Thyroid gland (tissue), 4 donors: ENCODE data around the gene NGEF. TPM values are rescaled to one million over a fixed set of nuclear protein-coding genes. Genes with fewer than 3 reads are reported as not detected.

Experiments used
- DNase-seq, 2 donors: peaks; one replicate each; pipeline ENCODE4 v3.0.0-alpha.2; 2019
- H3K27ac ChIP-seq, 3 donors: fragments of 200-600 bp; sonication (generic); 1 replicate in 2 of 3; 2 replicates in 1 of 3; pipeline ENCODE4 v1.5.1; 2016 to 2019; ENCODE audit warnings: mild to moderate bottlenecking in 1 of 3, moderate library complexity in 1 of 3
- H3K27me3 ChIP-seq: fragments of 200-600 bp; sonication (generic); one replicate; pipeline ENCODE4 v1.5.1; 2019
- H3K36me3 ChIP-seq, 2 donors: fragments of 200-600 bp; sonication (generic); one replicate each; pipeline ENCODE4 v1.5.1; 2016 to 2019
- H3K4me1 ChIP-seq, 2 donors: fragments of 200-600 bp; sonication (generic); one replicate each; pipeline ENCODE4 v1.5.1; 2017 to 2019
- H3K4me3 ChIP-seq, 3 donors: fragments of 200-600 bp; sonication (generic); replicated peaks in 1 of 3; 1 replicate in 2 of 3; 2 replicates in 1 of 3; pipeline ENCODE4 v1.5.1; 2016; ENCODE audit warnings: mild to moderate bottlenecking in 1 of 3
- H3K9me3 ChIP-seq: fragments of 200-600 bp; sonication (generic); one replicate; pipeline ENCODE4 v1.5.1; 2017
- CTCF ChIP-seq, 6 experiments: fragments of 200-600 bp in 3 of 6; fragments of 450-650 bp in 3 of 6; sonication (generic) in 3 of 6; IDR thresholded peaks; one replicate each; pipeline ENCODE4 v1.5.1; 2016 to 2019; ENCODE audit warnings: antibody characterized with exemption in 6 of 6, mild to moderate bottlenecking in 2 of 6, inconsistent platforms in 1 of 6, moderate library complexity in 1 of 6
- POLR2A ChIP-seq, 2 donors: fragments of 450-650 bp; IDR thresholded peaks; one replicate each; pipeline ENCODE4 v1.6.1; 2017; ENCODE audit warnings: antibody characterized with exemption in 2 of 2, mild to moderate bottlenecking in 2 of 2, moderate library complexity in 1 of 2
- WGBS, 2 donors: methylation state at CpG; one replicate each; pipeline ENCODE4 v1.1.5; 2017; 5-methylcytosine and 5-hydroxymethylcytosine counted together
- intact Hi-C: fragments of 100-400 bp; cut with DNase I; formaldehyde crosslinking; loops from one replicate; pipeline ENCODE4 v1.15.1; 2023
- total RNA-seq, 4 donors: library from RNA; depleted of rRNA; stranded (reverse); fragments of >200 nt; gene quantifications; one replicate each; pipeline ENCODE4 v1.2.3, GENCODE V29; 2016

Gene NGEF
- total RNA-seq, 4 donors from 2014 or later = 0.11 to 2.1 TPM; not detected in 2

GRCh38 chr2:233059797-233060500 lies 46.9 kb upstream of the NGEF start, which contains the start of gene INPP5D:
INPP5D (plus strand) TSS chr2:233060342; CDS start chr2:233060479, 137 bp downstream.
- TF ChIP-seq POLR2A (IDR thresholded peaks at IDR 0.05) = peak in 1 of 2 donors; percentile 22
- no peak for TF ChIP-seq CTCF (IDR thresholded peaks at IDR 0.05)
- Histone ChIP-seq H3K4me1 (peaks cover 0 to 4% of the 10 kb centered on the region in 2 donors), H3K27ac (peak within 1 kb of the TSS; percentile 39 to 74 (median 58)), H3K27me3 (no peaks in the 10 kb centered on the region), H3K9me3 (no peaks in the 10 kb centered on the region), H3K4me3 (peak within 1 kb of the TSS in 1 of 3 donors; percentile 24), H3K36me3 (no peaks in the 10 kb centered on the region)
- intact Hi-C loops = no loop called here
- peak in 1 of 2 donors; percentile 10 for DNase-seq
- 38 to 53% methylated on average over 15 to 20 of the region's 26 CpGs for WGBS, 2 donors

- no peak overlapping the region for H3K4me3 ChIP-seq
- H3K27ac ChIP-seq = peak overlapping the region in 2 of 3 donors; percentile 58 to 74
- peaks cover 0 to 4% of the 10 kb centered on the region in 2 donors for H3K4me1 ChIP-seq
- TF ChIP-seq POLR2A (IDR thresholded peaks at IDR 0.05) = no peak
- no peak for TF ChIP-seq CTCF (IDR thresholded peaks at IDR 0.05)
- no peaks in the 10 kb centered on the region for H3K27me3 ChIP-seq
- no peaks in the 10 kb centered on the region for H3K9me3 ChIP-seq
- 72% methylated on average over 5 of the region's 7 CpGs; no CpG with 5 or more reads in 1 of the 2 donors for WGBS, 2 donors
- no peaks in the 10 kb centered on the region for H3K36me3 ChIP-seq
- DNase-seq = no peak
- intact Hi-C loops = no loop called here
Measured at GRCh38 chr2:233059547-233059796, 46.4 kb upstream of the NGEF start.

GRCh38 chr2:233058717-233059546 lies 45.9 kb upstream of the NGEF start:
- Histone ChIP-seq H3K36me3 (no peaks in the 10 kb centered on the region), H3K4me3 (no peak overlapping the region), H3K27ac (peak overlapping the region in 1 of 3 donors; percentile 58), H3K27me3 (no peaks in the 10 kb centered on the region), H3K9me3 (no peaks in the 10 kb centered on the region), H3K4me1 (peaks cover 0 to 6% of the 10 kb centered on the region in 2 donors)
- TF ChIP-seq CTCF (IDR thresholded peaks at IDR 0.05) (no peak), POLR2A (IDR thresholded peaks at IDR 0.05) (no peak)
- DNase-seq = no peak
- intact Hi-C loops = no loop called here
- WGBS, 2 donors = 91 to 94% methylated on average over 18 to 22 of the region's 24 CpGs

- Histone ChIP-seq H3K4me1 (peaks cover 0 to 10% of the 10 kb centered on the region in 2 donors), H3K27me3 (no peaks in the 10 kb centered on the region), H3K4me3 (no peak overlapping the region), H3K27ac (no peak overlapping the region), H3K36me3 (no peaks in the 10 kb centered on the region), H3K9me3 (no peaks in the 10 kb centered on the region)
- intact Hi-C loops = no loop called here
- 80 to 84% methylated on average over 6 of the region's 6 CpGs for WGBS, 2 donors
- TF ChIP-seq CTCF (IDR thresholded peaks at IDR 0.05) (no peak), POLR2A (IDR thresholded peaks at IDR 0.05) (no peak)
- DNase-seq = no peak
Measured at GRCh38 chr2:233056961-233057605, 44.0 kb upstream of the NGEF start.
